Measurements from ENCODE around the gene NEK1.

Gene NEK1

DNA sequence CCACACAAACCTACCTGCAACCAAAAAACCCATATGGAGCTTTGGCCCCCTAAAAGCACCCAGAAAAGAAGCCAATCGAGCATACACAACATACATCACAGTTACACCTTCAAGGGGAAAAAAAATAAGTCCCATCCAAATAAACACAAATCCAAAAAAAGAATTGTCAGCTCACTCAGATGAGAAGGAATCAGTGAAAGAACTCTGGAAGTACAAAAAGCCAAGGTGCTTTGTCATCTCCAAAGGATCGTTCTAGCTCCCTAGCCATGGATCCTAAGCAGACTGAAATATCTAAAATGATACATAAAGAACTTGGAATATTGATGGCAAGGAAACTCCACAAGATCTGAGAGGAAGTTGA lies 119.2 kb downstream of the NEK1 start:
- no peak for DNase-seq (ENCODE audit: low read depth in 2 of 2)
- no peak overlapping the region for H3K4me3 ChIP-seq (replicated peaks in 1 of 2; ENCODE audit: low read depth in 2 of 2, low read length in 2 of 2)
- TF ChIP-seq, protein P1, sequence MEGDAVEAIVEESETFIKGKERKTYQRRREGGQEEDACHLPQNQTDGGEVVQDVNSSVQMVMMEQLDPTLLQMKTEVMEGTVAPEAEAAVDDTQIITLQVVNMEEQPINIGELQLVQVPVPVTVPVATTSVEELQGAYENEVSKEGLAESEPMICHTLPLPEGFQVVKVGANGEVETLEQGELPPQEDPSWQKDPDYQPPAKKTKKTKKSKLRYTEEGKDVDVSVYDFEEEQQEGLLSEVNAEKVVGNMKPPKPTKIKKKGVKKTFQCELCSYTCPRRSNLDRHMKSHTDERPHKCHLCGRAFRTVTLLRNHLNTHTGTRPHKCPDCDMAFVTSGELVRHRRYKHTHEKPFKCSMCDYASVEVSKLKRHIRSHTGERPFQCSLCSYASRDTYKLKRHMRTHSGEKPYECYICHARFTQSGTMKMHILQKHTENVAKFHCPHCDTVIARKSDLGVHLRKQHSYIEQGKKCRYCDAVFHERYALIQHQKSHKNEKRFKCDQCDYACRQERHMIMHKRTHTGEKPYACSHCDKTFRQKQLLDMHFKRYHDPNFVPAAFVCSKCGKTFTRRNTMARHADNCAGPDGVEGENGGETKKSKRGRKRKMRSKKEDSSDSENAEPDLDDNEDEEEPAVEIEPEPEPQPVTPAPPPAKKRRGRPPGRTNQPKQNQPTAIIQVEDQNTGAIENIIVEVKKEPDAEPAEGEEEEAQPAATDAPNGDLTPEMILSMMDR (IDR thresholded peaks at IDR 0.05; ENCODE audit: low read depth, low read length), result no peak

DNA sequence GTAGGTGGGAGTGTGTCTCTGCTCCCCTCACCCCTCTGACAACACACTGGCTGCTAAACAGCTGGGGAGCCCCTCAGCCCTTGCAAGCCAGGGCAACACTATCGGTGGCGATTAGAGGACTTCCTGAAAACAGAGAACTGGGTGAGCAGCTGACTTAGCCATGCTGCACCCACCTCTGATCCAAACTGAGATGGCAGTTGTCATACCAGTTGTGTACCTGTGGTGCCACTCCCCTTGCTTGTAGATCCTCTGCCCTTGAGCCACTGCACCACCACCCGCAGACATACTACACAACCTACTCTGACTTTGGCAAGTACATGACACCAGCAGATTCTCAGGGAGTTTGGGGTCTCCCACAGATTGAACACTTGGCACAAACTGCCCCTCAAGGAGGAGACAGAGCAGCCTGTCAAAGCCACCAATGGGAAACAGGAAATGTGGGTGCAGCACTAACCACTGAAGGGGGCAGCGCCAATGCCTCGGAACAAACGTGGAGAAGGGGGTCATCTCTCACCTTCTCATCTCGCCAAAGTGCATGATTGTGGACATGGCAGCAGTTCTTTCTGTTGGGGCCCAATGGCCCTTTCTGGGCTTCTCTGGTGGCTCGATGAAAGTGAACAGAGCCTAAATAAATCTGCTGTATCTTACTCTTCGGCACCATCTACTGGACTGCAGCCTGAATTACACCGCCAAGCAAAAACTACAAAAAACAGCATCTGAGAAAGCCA lies 119.8 kb downstream of the NEK1 start:
- no peak overlapping the region for H3K4me3 ChIP-seq (replicated peaks in 1 of 2; ENCODE audit: low read depth in 2 of 2, low read length in 2 of 2)
- peak; percentile 60 to 71 for DNase-seq (ENCODE audit: low read depth in 2 of 2)

DNA sequence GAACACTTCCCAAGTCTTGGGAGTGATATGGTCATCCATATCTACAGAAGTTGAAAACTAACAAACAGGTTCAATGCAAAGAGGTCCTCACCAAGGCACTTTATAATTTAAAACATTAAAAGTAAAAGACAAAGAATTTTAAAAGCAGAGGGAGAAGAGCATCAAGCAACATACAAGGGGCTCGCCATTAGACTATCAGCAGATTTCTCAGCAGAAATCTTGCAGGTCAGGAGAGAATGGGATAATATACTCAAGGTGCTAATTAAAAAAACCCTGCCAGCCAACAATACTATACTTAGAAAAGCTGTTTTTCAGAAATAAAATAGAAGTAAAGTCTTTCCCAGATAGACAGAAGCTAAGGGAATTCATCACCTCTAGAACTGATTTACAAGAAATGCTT lies 121.2 kb downstream of the NEK1 start:
- TF ChIP-seq, protein P1 (IDR thresholded peaks at IDR 0.05; ENCODE audit: low read depth, low read length), result no peak
- no peak overlapping the region for H3K4me3 ChIP-seq (replicated peaks in 1 of 2; ENCODE audit: low read depth in 2 of 2, low read length in 2 of 2)
- no peak for DNase-seq (ENCODE audit: low read depth in 2 of 2)

More for the DNA sequence above, 119.8 kb downstream of the NEK1 start:
- TF ChIP-seq, protein P1 (IDR thresholded peaks at IDR 0.05; ENCODE audit: low read depth, low read length), result peak; percentile 82

DNA sequence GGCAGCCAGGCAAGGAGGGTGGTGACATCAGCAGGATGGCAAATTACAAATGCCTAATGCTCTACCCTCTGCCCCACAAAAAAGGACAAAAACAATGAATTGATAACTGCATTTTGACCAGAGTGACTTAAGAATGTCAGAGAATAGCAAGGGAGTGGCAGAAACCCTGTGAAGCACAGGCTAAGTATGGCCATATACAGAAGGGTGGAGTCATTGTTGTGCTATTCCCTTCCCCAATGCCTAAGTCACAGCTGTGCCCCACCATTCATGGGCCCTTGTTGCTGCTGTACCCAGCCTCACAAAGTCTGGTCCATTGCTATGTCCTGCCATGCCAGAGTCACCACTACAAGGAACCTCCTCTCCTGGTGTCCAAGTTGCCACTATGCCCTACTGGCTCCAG lies 123.1 kb downstream of the NEK1 start:
- no peak overlapping the region for H3K4me3 ChIP-seq (replicated peaks in 1 of 2; ENCODE audit: low read depth in 2 of 2, low read length in 2 of 2)
- TF ChIP-seq, protein P1 (IDR thresholded peaks at IDR 0.05; ENCODE audit: low read depth, low read length), result no peak
- DNase-seq (ENCODE audit: low read depth in 2 of 2), result no peak

DNA sequence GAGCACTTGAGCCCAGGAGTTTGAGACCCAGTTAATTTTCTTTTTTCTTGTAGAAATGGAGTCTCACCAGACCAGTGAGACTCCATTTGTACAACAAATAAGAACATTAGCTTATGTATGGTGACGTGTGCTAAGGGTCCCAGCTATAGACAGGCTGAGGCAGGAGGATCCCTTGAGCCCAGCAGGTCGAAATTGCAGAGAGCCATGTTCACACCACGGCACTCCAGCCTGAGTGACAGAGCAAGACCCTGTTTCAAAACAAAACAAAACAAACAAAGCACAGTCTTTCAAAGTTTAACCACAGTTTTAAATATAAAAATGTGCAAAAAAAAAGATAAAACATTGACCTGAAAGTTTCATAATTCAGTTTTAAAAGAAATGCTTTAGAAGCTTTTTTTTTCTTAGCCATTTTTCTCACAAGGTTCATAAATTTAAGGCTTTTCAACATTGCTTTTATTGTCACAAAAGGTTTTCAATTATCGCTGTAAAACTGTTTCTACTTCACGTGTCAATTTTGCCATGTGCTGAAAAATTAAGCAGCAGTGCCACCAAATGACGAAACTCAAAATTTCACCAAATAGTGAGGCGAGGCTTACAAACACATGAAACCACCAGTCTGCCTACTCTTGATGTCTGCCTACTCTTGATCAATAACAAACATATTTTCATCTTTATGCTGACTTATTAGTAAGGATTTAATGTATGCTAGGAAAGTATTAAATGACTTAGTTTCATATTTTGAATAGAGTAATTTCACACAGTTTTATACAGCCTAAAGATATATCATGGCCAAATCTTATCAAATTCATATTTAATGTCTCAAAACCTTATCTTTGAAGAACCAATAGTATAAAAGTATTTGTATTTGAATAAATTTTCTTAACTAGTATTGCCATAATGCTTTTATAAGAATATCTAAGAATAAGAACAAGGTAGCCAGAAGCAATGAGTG lies 126.3 kb downstream of the NEK1 start:
- TF ChIP-seq, protein P1 (IDR thresholded peaks at IDR 0.05; ENCODE audit: low read depth, low read length), result peak; percentile 27
- H3K4me3 ChIP-seq (replicated peaks in 1 of 2; ENCODE audit: low read depth in 2 of 2, low read length in 2 of 2), result no peak overlapping the region
- DNase-seq (ENCODE audit: low read depth in 2 of 2), result peak; percentile 74 to 79

DNA sequence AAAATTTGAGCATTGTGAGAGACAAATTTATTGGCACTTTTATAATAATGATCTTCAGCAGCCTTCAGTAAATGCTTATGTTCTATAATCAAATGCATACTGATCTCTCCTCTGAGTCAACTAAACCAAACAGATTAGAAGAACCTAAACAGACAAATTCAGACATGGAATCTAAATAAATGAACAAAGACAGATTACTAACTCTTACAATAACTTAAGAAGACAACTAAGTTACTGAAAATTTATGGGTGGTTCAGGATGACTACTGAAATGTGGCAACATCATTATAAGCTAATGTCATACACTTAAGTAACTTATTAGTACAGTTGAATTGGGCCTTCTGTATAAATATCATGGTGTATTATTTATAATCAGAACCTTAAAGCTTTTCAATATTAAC lies 127.3 kb downstream of the NEK1 start:
- TF ChIP-seq, protein P1 (IDR thresholded peaks at IDR 0.05; ENCODE audit: low read depth, low read length), result no peak
- DNase-seq (ENCODE audit: low read depth in 2 of 2), result peak; percentile 1 to 43
- no peak overlapping the region for H3K4me3 ChIP-seq (replicated peaks in 1 of 2; ENCODE audit: low read depth in 2 of 2, low read length in 2 of 2)

Measured in cardiac fibroblast (primary cell).